GM23338 (cell line): ENCODE data around the gene LARGE1. TPM values are rescaled to one million over a fixed set of nuclear protein-coding genes. Genes with fewer than 3 reads are reported as not detected.

Experiments
- ATAC-seq: fragments of 200-7000 bp; cut with Tn5 transposase; 3 replicates; pipeline ENCODE4 v1.9.1; 2020
- DNase-seq: peaks from one replicate; pipeline ENCODE4 v3.0.0-alpha.2; 2015; ENCODE audit warnings: low spot score
- H2AFZ ChIP-seq: fragments of 200-600 bp; sonication (generic); 2 replicates; pipeline ENCODE4 v1.8.0; 2016; ENCODE audit warnings: antibody characterized with exemption, mild to moderate bottlenecking, moderate library complexity
- H3F3A ChIP-seq: fragments of 200-600 bp; sonication (generic); replicated peaks from 2 replicates; pipeline ENCODE4 v1.8.0; 2017; ENCODE audit warnings: antibody characterized with exemption, mixed run types, low read depth
- H3K27ac ChIP-seq: fragments of 200-600 bp; sonication (generic); 2 replicates; pipeline ENCODE4 v1.6.1; 2016; ENCODE audit warnings: low read depth
- H3K27me3 ChIP-seq: fragments of 200-600 bp; sonication (generic); 2 replicates; pipeline ENCODE4 v1.8.0; 2016; ENCODE audit warnings: mild to moderate bottlenecking, mixed run types, moderate library complexity; ENCODE audit not compliant: insufficient read depth
- H3K36me3 ChIP-seq: fragments of 200-600 bp; sonication (generic); 2 replicates; pipeline ENCODE4 v1.8.0; 2016; ENCODE audit warnings: mild to moderate bottlenecking; ENCODE audit not compliant: insufficient read depth
- H3K4me1 ChIP-seq: fragments of 200-600 bp; sonication (generic); 2 replicates; pipeline ENCODE4 v1.8.0; 2016; ENCODE audit warnings: mild to moderate bottlenecking, moderate library complexity; ENCODE audit not compliant: insufficient read depth
- H3K4me2 ChIP-seq: fragments of 200-600 bp; sonication (generic); 2 replicates; pipeline ENCODE4 v1.7.1; 2017; ENCODE audit warnings: mixed run types
- H3K4me3 ChIP-seq: fragments of 200-600 bp; sonication (generic); 2 replicates; pipeline ENCODE4 v1.6.1; 2016; ENCODE audit warnings: mixed run types
- H3K79me2 ChIP-seq: fragments of 200-600 bp; sonication (generic); replicated peaks from 2 replicates; pipeline ENCODE4 v1.8.0; 2017; ENCODE audit warnings: mild to moderate bottlenecking; ENCODE audit not compliant: insufficient read depth
- H3K9me2 ChIP-seq: fragments of 200-600 bp; sonication (generic); 2 replicates; pipeline ENCODE4 v1.8.0; 2017; ENCODE audit not compliant: insufficient read depth
- H4K20me1 ChIP-seq: fragments of 200-600 bp; sonication (generic); replicated peaks from 2 replicates; pipeline ENCODE4 v1.8.0; 2017; ENCODE audit warnings: mild to moderate bottlenecking; ENCODE audit not compliant: insufficient read depth
- H3K27ac Mint-ChIP-seq: 2 replicates; pipeline ENCODE4 v1.8.0; 2020; ENCODE audit warnings: inconsistent platforms, mild to moderate bottlenecking, moderate library complexity, mixed read lengths
- H3K27me3 Mint-ChIP-seq: 3 replicates; pipeline ENCODE4 v1.8.0; 2022; ENCODE audit warnings: low read depth, mild to moderate bottlenecking, moderate library complexity, mixed read lengths, inconsistent platforms; ENCODE audit not compliant: insufficient read depth, poor library complexity
- H3K36me3 Mint-ChIP-seq: 3 replicates; pipeline ENCODE4 v1.8.0; 2021; ENCODE audit warnings: low read depth, mild to moderate bottlenecking, inconsistent platforms, moderate library complexity, mixed read lengths
- H3K4me1 Mint-ChIP-seq: 3 replicates; pipeline ENCODE4 v1.8.0; 2020; ENCODE audit warnings: mild to moderate bottlenecking, inconsistent platforms, mixed read lengths
- H3K4me3 Mint-ChIP-seq: 3 replicates; pipeline ENCODE4 v1.8.0; 2021; ENCODE audit warnings: moderate library complexity, mild to moderate bottlenecking, inconsistent platforms, mixed read lengths
- H3K9me3 Mint-ChIP-seq: 3 replicates; pipeline ENCODE4 v1.8.0; 2020; ENCODE audit warnings: moderate library complexity, mild to moderate bottlenecking, inconsistent platforms, mixed read lengths
- CREB1 ChIP-seq: fragments of 250-450 bp; sonication (Bioruptor Pico); IDR thresholded peaks from 2 replicates; pipeline ENCODE4 v1.5.0; 2020; ENCODE audit warnings: low read depth, mild to moderate bottlenecking, moderate library complexity
- CTCF ChIP-seq, 2 experiments: fragments of 200-600 bp in 1 of 2; sonication (generic) in 1 of 2; conservative IDR thresholded peaks; 2 replicates each; pipeline versions ENCODE4 v1.5.1 to v1.6.1; 2016 to 2017; ENCODE audit warnings: antibody characterized with exemption in 2 of 2, low read depth in 2 of 2, mild to moderate bottlenecking in 2 of 2, moderate library complexity in 1 of 2
- ETS1 ChIP-seq: IDR thresholded peaks from 2 replicates; pipeline ENCODE4 v1.6.1; 2016; ENCODE audit warnings: antibody characterized with exemption
- EZH2 ChIP-seq: fragments of 200-600 bp; sonication (generic); IDR thresholded peaks from one replicate; pipeline ENCODE4 v1.8.0; 2017; ENCODE audit warnings: antibody characterized with exemption, mild to moderate bottlenecking, low read depth; ENCODE audit not compliant: unreplicated experiment
- EZH2phosphoT487 ChIP-seq: fragments of 200-600 bp; sonication (generic); IDR thresholded peaks from one replicate; pipeline ENCODE4 v1.8.1; 2018; ENCODE audit warnings: antibody characterized with exemption; ENCODE audit not compliant: unreplicated experiment
- JUNB ChIP-seq: IDR thresholded peaks from one replicate; pipeline ENCODE4 v1.6.1; 2016; ENCODE audit warnings: antibody characterized with exemption; ENCODE audit not compliant: unreplicated experiment
- NANOG ChIP-seq: IDR thresholded peaks from 2 replicates; pipeline ENCODE4 v1.6.1; 2016; ENCODE audit warnings: antibody characterized with exemption, borderline replicate concordance
- POLR2AphosphoS5 ChIP-seq: IDR thresholded peaks from 2 replicates; pipeline ENCODE4 v1.6.1; 2016; ENCODE audit warnings: antibody characterized with exemption, low read depth
- REST ChIP-seq: IDR thresholded peaks from one replicate; pipeline ENCODE4 v1.6.1; 2018; ENCODE audit warnings: antibody characterized with exemption; ENCODE audit not compliant: unreplicated experiment
- STAT1 ChIP-seq: IDR thresholded peaks from one replicate; pipeline ENCODE4 v1.6.1; 2016; ENCODE audit warnings: antibody characterized with exemption; ENCODE audit not compliant: unreplicated experiment
- ZNF114 ChIP-seq: fragments of 250-450 bp; sonication (Bioruptor Pico); IDR thresholded peaks from 2 replicates; pipeline ENCODE4 v1.5.0; 2020; ENCODE audit warnings: mild to moderate bottlenecking, moderate library complexity
- ZNF331 ChIP-seq: fragments of 250-450 bp; sonication (Bioruptor Pico); IDR thresholded peaks from 2 replicates; pipeline ENCODE4 v1.5.0; 2020; ENCODE audit warnings: low read depth, mild to moderate bottlenecking, moderate library complexity
- ZNF462 ChIP-seq: fragments of 250-450 bp; sonication (Bioruptor Pico); IDR thresholded peaks from 2 replicates; pipeline ENCODE4 v1.5.0; 2020; ENCODE audit warnings: mild to moderate bottlenecking, moderate library complexity
- polyA plus RNA-seq: library from polyadenylated mRNA; unstranded; fragments of >200 nt; fragmentation: Nextera tagmentation; extraction: Ambion mirVana; gene quantifications from 2 replicates; pipeline ENCODE4 v1.2.1, GENCODE V29; 2016
- total RNA-seq: library from RNA; depleted of rRNA; stranded (reverse); fragments of >200 nt; shearing (Covaris generic); gene quantifications from 2 replicates; pipeline ENCODE4 v1.2.3, GENCODE V29; 2014

Gene LARGE1
- total and polyA plus RNA-seq, 2 experiments from 2014 or later, result 12.8 to 75.6 TPM

GRCh38 chr22:33404723-33405122 is 515.6 kb downstream of the LARGE1 start (continued):
- no peak for TF ChIP-seq ETS1
- TF ChIP-seq CTCF (conservative IDR thresholded peaks at IDR 0.05; ENCODE audit: low read depth in 2 of 2), result no peak

- Histone ChIP-seq H3K36me3 (no peaks in the 10 kb centered on the region; the same call in 1 of the 2 replicates), H3K79me2 (no peaks in the 10 kb centered on the region), H3K27me3 (no peaks in the 10 kb centered on the region), H3K4me3 (no peak overlapping the region), H3K27ac (no peak overlapping the region), H3K4me1 (no peaks in the 10 kb centered on the region), H4K20me1 (no peaks in the 10 kb centered on the region; the same call in 1 of the 2 replicates), H3F3A (no peaks in the 10 kb centered on the region), H3K9me2 (no peaks in the 10 kb centered on the region; the same call in 1 of the 2 replicates), H3K4me2 (no peak overlapping the region), H2AFZ (no peak overlapping the region)
- Mint-ChIP-seq H3K4me1 (peaks cover 9% of the 10 kb centered on the region; the same call in 2 of the 3 replicates), H3K27me3 (no peaks in the 10 kb centered on the region), H3K4me3 (no peak overlapping the region), H3K36me3 (peaks cover 12% of the 10 kb centered on the region; the same call in 2 of the 3 replicates), H3K9me3 (no peaks in the 10 kb centered on the region), H3K27ac (no peak overlapping the region)
- no peak for DNase-seq
- ATAC-seq, result no peak
- TF ChIP-seq EZH2phosphoT487, result no peak
- no peak for TF ChIP-seq CREB1 (CRISPR knock-in tag)
- no peak for TF ChIP-seq ZNF462 (CRISPR knock-in tag)
- TF ChIP-seq NANOG, result no peak
- no peak for TF ChIP-seq ZNF114 (CRISPR knock-in tag)
- no peak for TF ChIP-seq STAT1
- TF ChIP-seq JUNB, result no peak
- TF ChIP-seq EZH2, result no peak
- no peak for TF ChIP-seq REST
- no peak for TF ChIP-seq POLR2AphosphoS5
- no peak for TF ChIP-seq ZNF331
Observed at GRCh38 chr22:33402325-33402724, 518.0 kb downstream of the LARGE1 start.
